HG02610 (cell line): Measurements from ENCODE around the gene PCDH11X.
A peak's percentile ranks its signal among the peaks of the same experiment; 100 is the strongest.
"Not testable (repeated sequence)": the region's sequence is repeated elsewhere in the genome, so short reads cannot be mapped to it uniquely, and the experiment has no call there.

Source experiments
- ATAC-seq: cut with Tn5 transposase; IDR thresholded peaks from one replicate; pipeline ENCODE4 v1.9.1; 2021; ENCODE audit warnings: mild to moderate bottlenecking, moderate library complexity; ENCODE audit not compliant: unreplicated experiment

Gene PCDH11X, protein sequence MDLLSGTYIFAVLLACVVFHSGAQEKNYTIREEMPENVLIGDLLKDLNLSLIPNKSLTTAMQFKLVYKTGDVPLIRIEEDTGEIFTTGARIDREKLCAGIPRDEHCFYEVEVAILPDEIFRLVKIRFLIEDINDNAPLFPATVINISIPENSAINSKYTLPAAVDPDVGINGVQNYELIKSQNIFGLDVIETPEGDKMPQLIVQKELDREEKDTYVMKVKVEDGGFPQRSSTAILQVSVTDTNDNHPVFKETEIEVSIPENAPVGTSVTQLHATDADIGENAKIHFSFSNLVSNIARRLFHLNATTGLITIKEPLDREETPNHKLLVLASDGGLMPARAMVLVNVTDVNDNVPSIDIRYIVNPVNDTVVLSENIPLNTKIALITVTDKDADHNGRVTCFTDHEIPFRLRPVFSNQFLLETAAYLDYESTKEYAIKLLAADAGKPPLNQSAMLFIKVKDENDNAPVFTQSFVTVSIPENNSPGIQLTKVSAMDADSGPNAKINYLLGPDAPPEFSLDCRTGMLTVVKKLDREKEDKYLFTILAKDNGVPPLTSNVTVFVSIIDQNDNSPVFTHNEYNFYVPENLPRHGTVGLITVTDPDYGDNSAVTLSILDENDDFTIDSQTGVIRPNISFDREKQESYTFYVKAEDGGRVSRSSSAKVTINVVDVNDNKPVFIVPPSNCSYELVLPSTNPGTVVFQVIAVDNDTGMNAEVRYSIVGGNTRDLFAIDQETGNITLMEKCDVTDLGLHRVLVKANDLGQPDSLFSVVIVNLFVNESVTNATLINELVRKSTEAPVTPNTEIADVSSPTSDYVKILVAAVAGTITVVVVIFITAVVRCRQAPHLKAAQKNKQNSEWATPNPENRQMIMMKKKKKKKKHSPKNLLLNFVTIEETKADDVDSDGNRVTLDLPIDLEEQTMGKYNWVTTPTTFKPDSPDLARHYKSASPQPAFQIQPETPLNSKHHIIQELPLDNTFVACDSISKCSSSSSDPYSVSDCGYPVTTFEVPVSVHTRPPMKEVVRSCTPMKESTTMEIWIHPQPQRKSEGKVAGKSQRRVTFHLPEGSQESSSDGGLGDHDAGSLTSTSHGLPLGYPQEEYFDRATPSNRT (N-terminal part only)

DNA sequence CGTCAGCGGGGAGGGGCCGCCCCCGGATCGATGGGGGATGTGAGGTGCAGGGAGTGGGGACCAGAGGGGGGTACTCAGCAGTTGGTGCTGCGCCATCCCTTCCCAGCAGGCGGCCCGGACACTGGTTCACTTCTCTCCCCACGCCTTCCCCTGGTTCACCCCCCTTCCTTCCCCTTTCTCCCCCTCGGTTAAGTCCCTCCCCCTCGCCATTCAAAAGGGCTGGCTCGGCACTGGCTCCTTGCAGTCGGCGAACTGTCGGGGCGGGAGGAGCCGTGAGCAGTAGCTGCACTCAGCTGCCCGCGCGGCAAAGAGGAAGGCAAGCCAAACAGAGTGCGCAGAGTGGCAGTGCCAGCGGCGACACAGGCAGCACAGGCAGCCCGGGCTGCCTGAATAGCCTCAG is at the start of gene PCDH11X:
Gene PCDH11X (plus strand): TSS at position 241 of the 400 bp plus-strand sequence. CDS start 56,130 bp downstream, outside the sequence.
- not testable (repeated sequence) for ATAC-seq

DNA sequence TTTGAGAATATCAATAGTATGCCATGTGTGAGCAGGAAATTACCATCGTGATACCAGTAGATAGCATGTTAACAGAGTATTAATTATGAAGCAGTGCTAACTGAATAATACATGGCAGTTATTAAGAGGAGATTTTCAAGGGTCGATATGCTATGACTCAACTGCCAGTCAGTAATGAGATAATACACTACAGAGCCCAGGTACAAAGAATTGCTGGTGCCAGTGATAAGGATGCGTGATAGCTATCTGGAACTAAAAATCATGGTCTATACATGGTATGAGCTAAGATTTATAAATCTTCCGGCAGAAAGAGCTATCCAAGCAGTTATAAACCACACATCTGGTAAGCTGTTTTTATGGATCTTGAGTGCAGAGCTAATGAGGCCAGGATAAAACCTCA is 31.7 kb upstream of the PCDH11X start:
- not testable (repeated sequence) for ATAC-seq

DNA sequence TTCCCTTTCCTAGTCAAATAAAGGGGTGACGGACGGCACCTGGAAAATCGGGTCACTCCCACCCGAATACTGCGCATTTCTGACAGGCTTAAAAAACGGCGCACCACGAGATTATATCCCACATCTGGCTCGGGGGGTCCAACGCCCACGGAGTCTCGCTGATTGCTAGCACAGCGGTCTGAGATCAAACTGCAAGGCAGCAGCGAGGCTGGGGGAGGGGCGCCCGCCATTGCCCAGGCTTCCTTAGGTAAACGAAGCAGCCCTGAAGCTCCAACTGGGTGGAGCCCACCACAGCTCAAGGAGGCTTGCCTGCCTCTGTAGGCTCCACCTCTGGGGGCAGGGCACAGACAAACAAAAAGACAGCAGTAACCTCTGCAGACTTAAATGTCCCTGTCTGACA is 26.2 kb upstream of the PCDH11X start:
- not testable (repeated sequence) for ATAC-seq

DNA sequence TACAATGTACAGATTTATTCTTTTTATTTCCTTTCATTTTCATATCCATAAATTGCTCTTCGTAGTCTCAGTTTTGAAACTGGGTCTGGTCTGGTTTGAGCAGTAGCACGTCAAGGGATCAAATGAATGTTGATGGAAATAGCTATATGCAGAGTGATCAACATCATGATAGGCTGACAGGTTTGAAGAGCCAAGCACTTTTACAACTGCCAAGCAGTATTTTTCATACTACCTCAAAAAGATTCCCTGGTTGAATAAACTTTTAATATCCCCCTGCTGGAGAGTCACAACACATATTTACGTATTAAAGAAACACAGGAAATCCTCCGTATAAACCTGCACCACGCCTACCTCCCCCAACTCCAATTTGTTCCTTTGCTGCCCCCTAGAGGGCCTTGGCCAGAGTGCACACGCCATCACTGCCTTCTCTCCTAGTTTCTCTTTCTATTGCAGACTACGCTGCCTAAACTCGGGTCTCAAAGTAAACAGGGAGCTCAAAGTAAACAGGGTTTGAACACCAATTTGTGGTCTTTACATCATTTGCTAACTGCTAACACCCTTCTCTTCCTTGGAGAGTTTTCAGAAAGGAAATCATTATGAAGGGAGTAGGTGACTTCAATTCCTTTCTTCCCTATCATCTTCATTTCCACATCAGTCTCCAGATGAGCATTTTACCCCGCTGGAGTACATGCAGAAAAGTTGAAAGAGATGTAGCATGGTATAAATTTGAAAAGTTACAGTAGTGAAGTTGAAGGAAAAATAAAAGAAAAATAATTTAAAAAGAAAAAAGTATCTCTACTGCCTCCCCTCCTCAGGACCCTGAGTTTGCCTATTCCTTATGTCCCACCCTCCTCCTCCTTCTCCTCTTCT is 8.3 kb upstream of the PCDH11X start:
- peak; percentile 100 for ATAC-seq

DNA sequence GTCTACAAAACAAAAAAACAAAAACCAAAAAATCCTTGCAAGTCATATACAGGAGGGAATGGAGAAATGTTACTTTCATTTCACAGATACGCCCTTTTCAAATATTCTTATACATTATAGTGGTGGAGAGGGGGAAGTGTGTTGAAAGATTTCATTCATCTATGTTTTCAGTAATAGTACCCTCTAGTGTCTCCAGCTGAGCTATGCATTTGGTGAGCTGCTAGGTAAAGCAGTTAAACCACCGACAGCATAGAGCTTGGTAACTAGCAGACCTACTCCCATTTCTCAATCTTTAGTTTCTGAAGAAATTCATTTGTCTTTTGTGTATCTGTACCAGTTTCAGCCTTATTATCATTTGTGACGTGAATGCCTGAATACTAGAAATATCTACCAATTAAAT is 5.2 kb upstream of the PCDH11X start:
- not testable (repeated sequence) for ATAC-seq

DNA sequence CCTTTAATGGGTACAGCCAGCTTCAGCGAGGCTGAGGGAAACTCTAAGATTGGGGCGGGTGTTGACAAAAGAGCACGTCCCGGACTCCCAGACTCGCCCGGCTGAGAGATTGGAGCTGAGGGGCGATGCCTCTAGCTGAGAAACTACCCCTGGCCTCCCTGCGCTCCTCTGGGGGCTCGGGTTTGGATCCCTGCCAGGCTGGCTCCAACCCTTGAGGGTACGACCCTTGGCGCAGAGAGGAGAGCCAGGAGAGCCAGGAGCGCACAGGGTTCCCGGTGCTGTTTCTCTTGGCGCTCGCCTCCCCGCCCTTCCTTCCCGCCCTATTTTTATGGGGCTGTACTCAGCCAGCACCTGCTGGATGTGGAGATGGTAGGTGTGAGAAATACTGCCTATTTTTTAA is 833 bp downstream of the PCDH11X start:
- not testable (repeated sequence) for ATAC-seq

DNA sequence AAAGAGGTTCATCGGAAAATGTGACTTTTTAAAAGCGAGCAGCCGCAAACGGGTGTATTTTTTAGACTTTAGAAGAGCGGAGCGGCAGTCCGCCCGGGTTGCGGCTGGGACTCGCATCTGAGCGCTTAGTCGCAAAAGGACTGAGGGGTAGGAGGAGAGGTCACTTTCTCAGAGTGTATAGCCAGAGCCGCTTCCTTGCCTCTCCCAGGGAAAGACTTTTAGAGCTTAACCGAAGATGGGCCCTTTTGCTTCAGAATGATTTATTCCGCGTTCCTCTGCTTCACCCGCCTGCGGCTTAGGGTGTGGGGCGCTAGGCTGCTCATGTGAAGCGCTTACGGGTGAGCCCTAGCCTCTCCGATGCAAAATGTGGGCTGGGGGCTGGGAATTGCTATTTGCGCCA is 1.5 kb downstream of the PCDH11X start:
- not testable (repeated sequence) for ATAC-seq

DNA sequence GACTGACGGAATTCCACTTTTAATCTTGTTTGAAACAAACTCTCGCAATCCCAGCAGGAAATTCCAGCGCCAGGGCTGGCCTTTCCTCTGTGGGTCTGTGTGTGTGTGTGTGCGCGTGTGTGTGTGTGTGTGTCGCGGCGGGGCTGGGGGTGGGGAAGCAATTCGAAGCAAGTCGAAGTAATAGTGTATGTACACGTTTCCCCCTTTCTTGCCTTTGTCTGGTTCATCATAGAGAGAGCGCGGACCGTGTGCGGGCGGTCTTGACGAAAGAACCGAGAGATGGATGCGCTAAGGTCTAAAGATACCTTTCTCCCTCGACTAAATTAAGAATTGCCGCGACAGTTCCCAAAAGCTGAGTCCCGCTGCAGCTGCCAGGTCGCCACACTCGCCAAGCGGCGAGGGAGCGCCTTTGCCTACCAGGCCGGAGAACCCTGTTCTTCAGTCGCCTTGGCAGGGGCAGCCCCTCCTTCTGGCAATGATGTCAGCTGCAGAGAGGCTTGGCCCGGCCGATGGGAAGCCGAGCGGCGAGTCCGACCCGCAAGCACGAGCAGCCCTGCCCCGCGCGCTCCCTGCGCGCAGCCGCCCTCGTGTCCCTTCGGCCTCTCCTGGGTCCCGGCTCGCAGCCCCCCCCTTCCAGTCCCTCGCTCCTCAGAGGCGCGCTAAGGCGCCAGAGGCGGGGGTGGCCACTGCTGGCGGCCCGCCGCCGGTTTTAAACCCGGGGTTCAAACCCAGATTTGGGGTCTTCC is 2.6 kb downstream of the PCDH11X start:
- ATAC-seq, result not testable (repeated sequence)

DNA sequence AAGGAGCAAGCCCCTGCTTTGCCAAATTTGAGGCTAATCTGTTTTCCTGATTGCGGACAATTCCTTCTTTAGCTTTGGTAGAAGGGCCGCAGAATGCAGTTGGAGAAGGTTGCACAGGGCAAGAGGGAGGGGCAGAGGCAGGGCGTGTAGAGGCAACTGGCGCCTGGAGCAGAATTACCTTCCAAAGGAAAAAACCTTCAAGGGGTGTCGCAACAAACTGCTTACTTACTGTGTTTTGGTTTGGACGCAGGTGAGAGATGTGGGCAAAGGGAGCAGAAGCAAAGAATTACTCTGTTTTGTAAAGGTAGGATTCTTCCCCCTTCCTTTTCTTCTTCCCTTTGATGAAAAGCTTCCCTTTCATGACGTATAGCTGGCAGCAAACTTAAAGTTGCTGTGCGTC is 3.6 kb downstream of the PCDH11X start:
- not testable (repeated sequence) for ATAC-seq

DNA sequence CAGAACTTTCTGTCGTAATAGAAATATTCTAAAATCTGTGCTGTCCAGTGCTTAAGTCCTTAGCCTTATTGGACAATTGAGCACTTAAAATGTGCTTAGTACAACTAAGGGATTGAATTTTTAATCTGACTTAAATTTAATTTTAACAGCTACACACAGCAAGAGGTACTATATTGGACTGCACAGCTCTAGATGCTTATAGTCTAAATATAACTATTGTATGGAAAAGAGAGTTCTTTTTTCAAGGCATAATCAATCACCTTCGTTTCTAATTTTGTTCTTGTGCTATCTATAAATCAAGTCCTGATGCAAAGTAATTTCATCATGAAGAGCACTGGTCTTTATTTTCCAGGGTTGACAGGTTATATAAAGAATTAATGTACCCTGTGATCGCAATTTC is 38.4 kb downstream of the PCDH11X start:
- not testable (repeated sequence) for ATAC-seq

DNA sequence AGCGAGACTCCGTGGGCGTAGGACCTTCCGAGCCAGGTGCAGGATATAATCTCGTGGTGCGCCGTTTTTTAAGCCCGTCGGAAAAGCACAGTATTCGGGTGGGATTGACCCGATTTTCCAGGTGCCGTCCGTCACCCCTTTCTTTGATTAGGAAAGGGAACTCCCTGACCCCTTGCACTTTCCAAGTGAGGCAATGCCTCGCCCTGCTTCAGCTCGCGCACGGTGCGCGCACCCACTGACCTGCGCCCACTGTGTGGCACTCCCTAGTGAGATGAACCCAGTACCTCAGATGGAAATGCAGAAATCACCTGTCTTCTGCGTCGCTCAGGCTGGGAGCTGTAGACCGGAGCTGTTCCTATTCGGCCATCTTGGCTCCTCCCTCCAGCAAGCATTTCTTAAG is 46.1 kb downstream of the PCDH11X start:
- not testable (repeated sequence) for ATAC-seq
